HepG2 (cell line): Measurements from ENCODE around the gene DCAF12L2. TPM values are rescaled to one million over a fixed set of nuclear protein-coding genes. Genes with fewer than 3 reads are reported as not detected.

Experiments
- ATAC-seq: fragments of 200-7000 bp; cut with Tn5 transposase; 3 replicates; pipeline ENCODE4 v1.9.1; 2020; ENCODE audit warnings: mild to moderate bottlenecking, moderate library complexity
- BruUV-seq: library from RNA; stranded (reverse); fragments of 400-500 nt; replicated peaks from 2 replicates; lab custom pipeline; 2021; lab: Mats Ljungman, UMichigan
- CTCF ChIA-PET: fragments of 300-600 bp; formaldehyde crosslinking; extraction: SDS; loops from one replicate; lab custom pipeline; 2021; ENCODE audit warnings: low total read pairs, inconsistent platforms, low intra/inter-chr PET ratio; lab: Yijun Ruan, JAX
- POLR2A ChIA-PET: fragments of 350-600 bp; sonication (Branson Sonifier 250); formaldehyde crosslinking; loops from one replicate; lab custom pipeline; 2020; ENCODE audit warnings: antibody characterized with exemption, inconsistent platforms; lab: Yijun Ruan, JAX
- DNase-seq: peaks from one replicate; pipeline ENCODE4 v3.0.0-alpha.2; 2015; ENCODE audit warnings: low spot score
- FAIRE-seq: peaks from 3 replicates; lab custom pipeline; 2011; peaks lifted over from hg19 to GRCh38; lab: Jason Lieb, UNC
- H2AFZ ChIP-seq: one replicate; pipeline ENCODE4 v1.6.1; 2011; ENCODE audit warnings: low read length, inconsistent platforms
- H3K27ac ChIP-seq: fragments of 300-600 bp; 3 replicates; pipeline ENCODE4 v1.8.0; 2011; ENCODE audit warnings: mixed run types, mild to moderate bottlenecking, mixed read lengths, low read length, inconsistent platforms; ENCODE audit not compliant: insufficient read depth; ENCODE audit errors: extremely low read length
- H3K27me3 ChIP-seq, 2 experiments: fragments of 200-600 bp in 1 of 2; 2 replicates in 1 of 2; 3 replicates in 1 of 2; pipeline versions ENCODE4 v1.6.0 to v1.8.0; 2011; ENCODE audit warnings: low read length in 2 of 2, mild to moderate bottlenecking in 2 of 2, moderate library complexity in 2 of 2, inconsistent platforms in 1 of 2; ENCODE audit not compliant: insufficient read depth in 2 of 2, control insufficient read depth in 1 of 2
- H3K36me3 ChIP-seq, 2 experiments: fragments of 200-600 bp in 1 of 2; replicated peaks in 1 of 2; 2 replicates in 1 of 2; 3 replicates in 1 of 2; pipeline versions ENCODE4 v1.5.1 to v1.8.0; 2011; ENCODE audit warnings: low read length in 2 of 2, inconsistent platforms in 1 of 2; ENCODE audit not compliant: insufficient read depth in 2 of 2, control insufficient read depth in 1 of 2
- H3K4me1 ChIP-seq: 2 replicates; pipeline ENCODE4 v1.5.1; 2012; ENCODE audit warnings: low read length, inconsistent platforms; ENCODE audit not compliant: insufficient read depth
- H3K4me2 ChIP-seq: 2 replicates; pipeline ENCODE4 v1.6.0; 2011; ENCODE audit warnings: low read depth, low read length, inconsistent platforms
- H3K4me3 ChIP-seq, 3 experiments: fragments of 200-600 bp in 1 of 3; sonication (generic), shearing (Covaris generic) in 1 of 3; replicated peaks in 1 of 3; 2 replicates each; pipeline ENCODE4 v1.5.1; 2011 to 2016; ENCODE audit warnings: low read length in 3 of 3, inconsistent platforms in 2 of 3, low read depth in 2 of 3, mild to moderate bottlenecking in 2 of 3, control low read depth in 1 of 3, mixed read lengths in 1 of 3; ENCODE audit not compliant: insufficient read depth in 1 of 3
- H3K79me2 ChIP-seq: one replicate; pipeline ENCODE4 v1.6.1; 2011; ENCODE audit warnings: low read length, inconsistent platforms; ENCODE audit not compliant: insufficient read depth
- H3K9ac ChIP-seq: 2 replicates; pipeline ENCODE4 v1.6.0; 2011; ENCODE audit warnings: mild to moderate bottlenecking, low read depth, low read length, inconsistent platforms; ENCODE audit not compliant: insufficient read depth
- H3K9me3 ChIP-seq: 2 replicates; pipeline ENCODE4 v1.5.1; 2012; ENCODE audit warnings: mild to moderate bottlenecking, low read length
- H4K20me1 ChIP-seq: 2 replicates; pipeline ENCODE4 v1.6.0; 2011; ENCODE audit warnings: inconsistent platforms, mild to moderate bottlenecking, low read length, moderate library complexity; ENCODE audit not compliant: insufficient read depth
- ATF2 ChIP-seq: sonication (generic); formaldehyde crosslinking; IDR thresholded peaks from 2 replicates; pipeline ENCODE4 v1.4.0; 2020; ENCODE audit warnings: missing genetic modification reagents
- CHD2 ChIP-seq: IDR thresholded peaks from 2 replicates; pipeline ENCODE4 v1.6.1; 2011; ENCODE audit warnings: low read depth, low read length, improper control_type of control experiment
- EEA1 ChIP-seq: sonication (generic); formaldehyde crosslinking; IDR thresholded peaks from 2 replicates; pipeline ENCODE4 v1.5.1; 2020; ENCODE audit warnings: mild to moderate bottlenecking, missing genetic modification reagents, borderline replicate concordance
- HOXA3 ChIP-seq: sonication (generic); formaldehyde crosslinking; IDR thresholded peaks from 2 replicates; pipeline ENCODE4 v1.5.0; 2020; ENCODE audit warnings: missing genetic modification reagents
- KDM5A ChIP-seq: fragments of 200-600 bp; sonication (generic); IDR thresholded peaks from 2 replicates; pipeline ENCODE4 v1.7.0; 2018; ENCODE audit warnings: antibody characterized with exemption, mild to moderate bottlenecking, low read length, borderline replicate concordance
- MBD4 ChIP-seq: IDR thresholded peaks from 2 replicates; pipeline ENCODE4 v1.6.1; 2012; ENCODE audit warnings: low read length, inconsistent platforms, borderline replicate concordance
- NONO ChIP-seq, 2 experiments: fragments of 450-650 bp in 1 of 2; sonication (generic) in 1 of 2; formaldehyde crosslinking in 1 of 2; IDR thresholded peaks in 1 of 2; conservative IDR thresholded peaks in 1 of 2; 2 replicates each; pipeline versions ENCODE4 v1.6.1 to v1.8.0; 2017 to 2022; ENCODE audit warnings: mild to moderate bottlenecking in 1 of 2, missing genetic modification reagents in 1 of 2, moderate library complexity in 1 of 2
- TFDP1 ChIP-seq: IDR thresholded peaks from 2 replicates; pipeline ENCODE4 v1.6.1; 2016; ENCODE audit warnings: missing compliant biosample characterization, missing genetic modification reagents, borderline replicate concordance
- ZBTB14 ChIP-seq: sonication (generic); formaldehyde crosslinking; IDR thresholded peaks from 2 replicates; pipeline ENCODE4 v1.4.0; 2020; ENCODE audit warnings: missing genetic modification reagents
- ZNF230 ChIP-seq: sonication (generic); formaldehyde crosslinking; IDR thresholded peaks from 2 replicates; pipeline ENCODE4 v1.4.0; 2020; ENCODE audit warnings: mild to moderate bottlenecking, missing genetic modification reagents
- ZNF260 ChIP-seq: sonication (generic); formaldehyde crosslinking; IDR thresholded peaks from 2 replicates; pipeline ENCODE4 v1.4.0; 2020; ENCODE audit warnings: missing genetic modification reagents, low read depth, mild to moderate bottlenecking, borderline replicate concordance
- ZNF337 ChIP-seq: sonication (generic); formaldehyde crosslinking; IDR thresholded peaks from 2 replicates; pipeline ENCODE4 v1.5.1; 2020; ENCODE audit warnings: missing genetic modification reagents, low read depth, mild to moderate bottlenecking, borderline replicate concordance
- ZNF446 ChIP-seq: sonication (generic); formaldehyde crosslinking; IDR thresholded peaks from 2 replicates; pipeline ENCODE4 v1.5.0; 2020; ENCODE audit warnings: mild to moderate bottlenecking, missing genetic modification reagents
- ZNF512B ChIP-seq: sonication (generic); formaldehyde crosslinking; IDR thresholded peaks from 2 replicates; pipeline ENCODE4 v1.5.1; 2020; ENCODE audit warnings: missing genetic modification reagents, mild to moderate bottlenecking, borderline replicate concordance
- ZNF589 ChIP-seq: sonication (generic); formaldehyde crosslinking; conservative IDR thresholded peaks from 2 replicates; pipeline ENCODE4 v1.8.0; 2022; ENCODE audit warnings: mild to moderate bottlenecking, moderate library complexity, missing genetic modification reagents
- ZSCAN9 ChIP-seq: IDR thresholded peaks from 2 replicates; pipeline ENCODE4 v1.6.1; 2016; ENCODE audit warnings: borderline replicate concordance
- WGBS: methylation state at CpG from one replicate; pipeline ENCODE4 v1.1.6; 2017; ENCODE audit warnings: low lambda C conversion rate; 5-methylcytosine and 5-hydroxymethylcytosine counted together
- in situ Hi-C: cut with HindIII; loops from 2 replicates; pipeline ENCODE4 v1.10.0; 2017; ENCODE audit warnings: low pct_unique_long_range_greater_than_20kb; ENCODE audit not compliant: extremely low pct_ligation_motif_present
- intact Hi-C: fragments of 100-400 bp; cut with micrococcal nuclease; formaldehyde crosslinking; loops from one replicate; pipeline ENCODE4 v1.10.0; 2022; ENCODE audit not compliant: unreplicated experiment
- polyA plus RNA-seq, 8 experiments: library from polyadenylated mRNA; depleted of rRNA in 3 of 8; stranded (reverse) in 7 of 8; unstranded in 1 of 8; fragments of >200 nt; fragmentation: Illumina TruSeq in 4 of 8; extraction: Trizol in 4 of 8; gene quantifications; 2 replicates each; pipeline versions ENCODE4 v1.2.1 to v1.2.3, GENCODE V29; 2011 to 2016; ENCODE audit warnings: low read depth in 4 of 8, missing spikeins in 1 of 8, mixed read lengths in 1 of 8; ENCODE audit not compliant: insufficient read depth in 1 of 8
- total RNA-seq, 5 experiments: library from RNA; depleted of rRNA; stranded (reverse); fragments of >200 nt; fragmentation: Illumina TruSeq; extraction: Trizol; gene quantifications; 2 replicates each; pipeline ENCODE4 v1.2.3, GENCODE V29; 2016; ENCODE audit warnings: low read depth in 1 of 5

The DCAF12L2 gene
- total and polyA plus RNA-seq, 2 of the 13 experiments (the other 11 are each of a cell fraction or from before 2014, with no cell fraction given) = not detected

GRCh38 chrX:126164226-126164625 is 1.9 kb downstream of the DCAF12L2 start:
- Histone ChIP-seq H3K9me3 (no peaks in the 10 kb centered on the region; the same call in 1 of the 2 replicates), H3K4me3 (no peak overlapping the region), H2AFZ (no peak overlapping the region), H4K20me1 (no peaks in the 10 kb centered on the region), H3K4me2 (no peak overlapping the region), H3K79me2 (no peaks in the 10 kb centered on the region), H3K27ac (no peak overlapping the region), H3K27me3 (no peaks in the 10 kb centered on the region), H3K4me1 (no peaks in the 10 kb centered on the region), H3K9ac (no peak overlapping the region), H3K36me3 (no peaks in the 10 kb centered on the region)
- no peak for DNase-seq
- no TSS peak for BruUV-seq
- CTCF ChIA-PET = no interaction called here
- POLR2A ChIA-PET = no interaction called here
- FAIRE-seq = no peak
- intact Hi-C loops = no loop called here
- no peak for ATAC-seq
- 32% methylated on average over 5 of the region's 9 CpGs for WGBS
- in situ Hi-C loops = no loop called here
- TF ChIP-seq CHD2 (no peak), ZBTB14 (CRISPR knock-in tag) (no peak), MBD4 (no peak), ZSCAN9 (no peak), ATF2 (CRISPR knock-in tag) (no peak), ZNF230 (CRISPR knock-in tag) (no peak), ZNF446 (CRISPR knock-in tag) (no peak), HOXA3 (no peak), ZNF589 (CRISPR knock-in tag) (no peak), EEA1 (no peak), NONO (IDR thresholded peaks at IDR 0.05) (no peak), NONO (CRISPR knock-in tag; conservative IDR thresholded peaks at IDR 0.05) (no peak), ZNF337 (no peak), TFDP1 (CRISPR knock-in tag) (no peak), ZNF512B (no peak), KDM5A (no peak), ZNF260 (CRISPR knock-in tag) (no peak)
